SU-DHL-6 (cell line): ENCODE data around the gene DNAJB4.

Experiments used
- H2AFZ ChIP-seq: fragments of 200-600 bp; sonication (generic); 2 replicates; pipeline ENCODE4 v1.6.1; 2014; ENCODE audit warnings: low read depth, mild to moderate bottlenecking, moderate library complexity, mixed read lengths, antibody characterized with exemption, low read length; ENCODE audit not compliant: severe bottlenecking
- H3F3A ChIP-seq: fragments of 200-600 bp; shearing (Covaris generic); 2 replicates; pipeline ENCODE4 v1.6.0; 2016; ENCODE audit warnings: antibody characterized with exemption, mild to moderate bottlenecking; ENCODE audit not compliant: insufficient read depth
- H3K27ac ChIP-seq: fragments of 200-600 bp; sonication (generic); 2 replicates; pipeline ENCODE4 v1.5.1; 2016; ENCODE audit warnings: low read depth, mild to moderate bottlenecking, low read length, moderate library complexity, mixed read lengths
- H3K27me3 ChIP-seq: fragments of 200-600 bp; sonication (generic), shearing (Covaris generic); 2 replicates; pipeline ENCODE4 v1.6.0; 2014; ENCODE audit warnings: mild to moderate bottlenecking, low read length
- H3K36me3 ChIP-seq: fragments of 200-600 bp; sonication (generic); 2 replicates; pipeline ENCODE4 v1.6.1; 2014; ENCODE audit warnings: mild to moderate bottlenecking, low read length, mixed read lengths
- H3K4me2 ChIP-seq: fragments of 300-600, 200-600 bp; shearing (Covaris generic), sonication (generic); 2 replicates; pipeline ENCODE4 v1.6.0; 2014; ENCODE audit warnings: low read length, low read depth, mild to moderate bottlenecking; ENCODE audit not compliant: poor library complexity, severe bottlenecking
- H3K4me3 ChIP-seq: fragments of 200-600 bp; sonication (generic); 2 replicates; pipeline ENCODE4 v1.5.1; 2014; ENCODE audit warnings: antibody characterized with exemption, low read length, mild to moderate bottlenecking, mixed read lengths; ENCODE audit not compliant: insufficient read depth, poor library complexity, severe bottlenecking
- H3K79me2 ChIP-seq: fragments of 200-600 bp; sonication (generic); 2 replicates; pipeline ENCODE4 v1.6.1; 2014; ENCODE audit warnings: mild to moderate bottlenecking, low read length, moderate library complexity; ENCODE audit not compliant: insufficient read depth
- H3K9ac ChIP-seq: fragments of 200-600 bp; sonication (generic); 2 replicates; pipeline ENCODE4 v1.7.0; 2014; ENCODE audit warnings: mild to moderate bottlenecking, low read length
- H3K9me2 ChIP-seq: fragments of 200-600 bp; sonication (generic); replicated peaks from 2 replicates; pipeline ENCODE4 v1.6.1; 2014; ENCODE audit warnings: low read length; ENCODE audit not compliant: insufficient read depth
- H3K9me3 ChIP-seq: fragments of 200-600 bp; sonication (generic); 2 replicates; pipeline ENCODE4 v1.6.1; 2014; ENCODE audit warnings: low read length, mixed read lengths; ENCODE audit not compliant: insufficient read depth
- H4K20me1 ChIP-seq: fragments of 200-600 bp; sonication (generic); 2 replicates; pipeline ENCODE4 v1.6.1; 2014; ENCODE audit warnings: low read depth, mild to moderate bottlenecking, antibody characterized with exemption, low read length, moderate library complexity, mixed read lengths
- CTCF ChIP-seq: fragments of 200-600 bp; sonication (generic); IDR thresholded peaks from one replicate; pipeline ENCODE4 v1.5.1; 2017; ENCODE audit warnings: antibody characterized with exemption, mild to moderate bottlenecking, low read length, moderate library complexity; ENCODE audit not compliant: insufficient read depth, poor library complexity, severe bottlenecking
- EZH2phosphoT487 ChIP-seq: fragments of 200-600 bp; sonication (generic), shearing (Covaris generic); conservative IDR thresholded peaks from 2 replicates; pipeline ENCODE4 v1.6.1; 2018; ENCODE audit warnings: mild to moderate bottlenecking, antibody characterized with exemption, low read length, moderate library complexity, mixed read lengths

Gene DNAJB4

GRCh38 chr1:77983997-77984355 lies 20.8 kb upstream of the DNAJB4 start:
- H3F3A ChIP-seq, result no peaks in the 10 kb centered on the region
- TF ChIP-seq EZH2phosphoT487 (no peak), CTCF (no peak)
- no peak overlapping the region for H3K4me2 ChIP-seq
- peaks cover 14% of the 10 kb centered on the region; the same call in 1 of the 2 replicates for H4K20me1 ChIP-seq
- H3K9me3 ChIP-seq, result no peaks in the 10 kb centered on the region
- no peak overlapping the region for H3K9ac ChIP-seq
- no peak overlapping the region for H2AFZ ChIP-seq
- no peaks in the 10 kb centered on the region for H3K9me2 ChIP-seq
- no peaks in the 10 kb centered on the region for H3K27me3 ChIP-seq
- no peak overlapping the region for H3K4me3 ChIP-seq
- H3K36me3 ChIP-seq, result peaks cover 11% of the 10 kb centered on the region; the same call in 1 of the 2 replicates
- H3K79me2 ChIP-seq, result peaks cover 78% of the 10 kb centered on the region
- H3K27ac ChIP-seq, result no peak overlapping the region

- H4K20me1 ChIP-seq, result peaks cover 14% of the 10 kb centered on the region; the same call in 1 of the 2 replicates
- H3K79me2 ChIP-seq, result peaks cover 82% of the 10 kb centered on the region
- no peak overlapping the region for H3K27ac ChIP-seq
- no peak overlapping the region for H3K4me2 ChIP-seq
- TF ChIP-seq CTCF (no peak), EZH2phosphoT487 (no peak)
- H3F3A ChIP-seq, result no peaks in the 10 kb centered on the region
- no peak overlapping the region for H2AFZ ChIP-seq
- H3K9ac ChIP-seq, result no peak overlapping the region
- no peaks in the 10 kb centered on the region for H3K9me2 ChIP-seq
- H3K36me3 ChIP-seq, result peaks cover 11% of the 10 kb centered on the region; the same call in 1 of the 2 replicates
- H3K9me3 ChIP-seq, result no peaks in the 10 kb centered on the region
- no peaks in the 10 kb centered on the region for H3K27me3 ChIP-seq
- no peak overlapping the region for H3K4me3 ChIP-seq
These were observed 20.1 kb upstream of the DNAJB4 start for GRCh38 chr1:77984629-77985028.

- peaks cover 8% of the 10 kb centered on the region; the same call in 1 of the 2 replicates for H4K20me1 ChIP-seq
- peaks cover 80% of the 10 kb centered on the region for H3K79me2 ChIP-seq
- H3K27ac ChIP-seq, result no peak overlapping the region
- H3K9me2 ChIP-seq, result no peaks in the 10 kb centered on the region
- no peaks in the 10 kb centered on the region for H3K27me3 ChIP-seq
- H3F3A ChIP-seq, result peaks cover 3% of the 10 kb centered on the region; the same call in 1 of the 2 replicates
- H3K9ac ChIP-seq, result no peak overlapping the region
- no peak overlapping the region for H3K4me3 ChIP-seq
- no peak overlapping the region for H2AFZ ChIP-seq
- peaks cover 8% of the 10 kb centered on the region; the same call in 1 of the 2 replicates for H3K36me3 ChIP-seq
- H3K9me3 ChIP-seq, result no peaks in the 10 kb centered on the region
- H3K4me2 ChIP-seq, result no peak overlapping the region
- TF ChIP-seq CTCF, result no peak
- TF ChIP-seq EZH2phosphoT487, result no peak
These were observed 17.9 kb upstream of the DNAJB4 start for GRCh38 chr1:77986810-77987209.
